ENCODE measurements around the gene AK9.
"Not testable (repeated sequence)": the region's sequence is repeated elsewhere in the genome, so short reads cannot be mapped to it uniquely, and the experiment has no call there.

Gene AK9

GRCh38 chr6:109480993-109481480 lies 210.0 kb downstream of the AK9 start:
- DNase-seq (ENCODE audit: low read depth in 3 of 3), result no peak

- no peak for DNase-seq (ENCODE audit: low read depth in 3 of 3)
These were observed 212.0 kb downstream of the AK9 start for GRCh38 chr6:109478841-109479624.

GRCh38 chr6:109478222-109478805 lies 212.7 kb downstream of the AK9 start:
- no peak for DNase-seq (ENCODE audit: low read depth in 3 of 3)

- DNase-seq (ENCODE audit: low read depth in 3 of 3), result no peak
These were observed 213.3 kb downstream of the AK9 start for GRCh38 chr6:109477725-109478124.

- no peak for DNase-seq (ENCODE audit: low read depth in 3 of 3)
These were observed 213.8 kb downstream of the AK9 start for GRCh38 chr6:109477184-109477583.

- DNase-seq (ENCODE audit: low read depth in 3 of 3), result no peak
These were observed 215.4 kb downstream of the AK9 start for GRCh38 chr6:109475625-109476024.

GRCh38 chr6:109474995-109475394 lies 216.0 kb downstream of the AK9 start:
- DNase-seq (ENCODE audit: low read depth in 3 of 3), result no peak

- no peak for DNase-seq (ENCODE audit: low read depth in 3 of 3)
These were observed 217.9 kb downstream of the AK9 start for GRCh38 chr6:109473120-109473519.

GRCh38 chr6:109472132-109472995 lies 218.6 kb downstream of the AK9 start:
- no peak for DNase-seq (ENCODE audit: low read depth in 3 of 3)

- DNase-seq (ENCODE audit: low read depth in 3 of 3), result no peak
These were observed 219.7 kb downstream of the AK9 start for GRCh38 chr6:109471105-109471810.

- DNase-seq (ENCODE audit: low read depth in 3 of 3), result no peak
These were observed 221.3 kb downstream of the AK9 start for GRCh38 chr6:109469591-109470189.

GRCh38 chr6:109467696-109468095 lies 223.3 kb downstream of the AK9 start:
- DNase-seq (ENCODE audit: low read depth in 3 of 3), result no peak

- DNase-seq (ENCODE audit: low read depth in 3 of 3), result no peak
These were observed 224.6 kb downstream of the AK9 start for GRCh38 chr6:109466212-109466923.

- DNase-seq (ENCODE audit: low read depth in 3 of 3), result no peak
These were observed 225.2 kb downstream of the AK9 start for GRCh38 chr6:109465772-109466171.

GRCh38 chr6:109461733-109462526 lies 229.1 kb downstream of the AK9 start:
- DNase-seq (ENCODE audit: low read depth in 3 of 3), result no peak

GRCh38 chr6:109461205-109461604 lies 229.8 kb downstream of the AK9 start:
- DNase-seq (ENCODE audit: low read depth in 3 of 3), result not testable (repeated sequence)

GRCh38 chr6:109460161-109460829 lies 230.7 kb downstream of the AK9 start:
- no peak for DNase-seq (ENCODE audit: low read depth in 3 of 3)

GRCh38 chr6:109458774-109459531 lies 232.0 kb downstream of the AK9 start:
- DNase-seq (ENCODE audit: low read depth in 3 of 3), result no peak

All from stimulated activated CD4-positive, alpha-beta T cell treated with anti-CD3 and anti-CD28 coated beads, TNF-alpha, amount 100 ng/mL, for 24 hours (primary cell).